Activated naive CD4-positive, alpha-beta T cell (primary cell): ENCODE data around the gene C19orf85.
"Not testable (repeated sequence)": the region's sequence is repeated elsewhere in the genome, so short reads cannot be mapped to it uniquely, and the experiment has no call there.

Source experiments
- DNase-seq, 4 experiments: peaks; one replicate each; lab custom pipeline; 2025; lab: John Stamatoyannopoulos, UW

C19orf85 gene

GRCh38 chr19:55464662-55465054 is at the start of gene C19orf85:
TSS of gene C19orf85 (minus strand) at chr19:55464751. CDS start at chr19:55464554, 197 bp downstream.
- DNase-seq: no peak

- no peak for DNase-seq
Measured at GRCh38 chr19:55508120-55508519, 43.6 kb upstream of the C19orf85 start.

GRCh38 chr19:55504981-55505380 is 40.4 kb upstream of the C19orf85 start:
- DNase-seq: no peak

- DNase-seq: no peak
Measured at GRCh38 chr19:55504252-55504603, 39.7 kb upstream of the C19orf85 start.

GRCh38 chr19:55503502-55504251 is 39.1 kb upstream of the C19orf85 start:
- DNase-seq: peak; percentile 91 to 96 (median 94)

- no peak for DNase-seq
Measured at GRCh38 chr19:55503157-55503501, 38.6 kb upstream of the C19orf85 start.

GRCh38 chr19:55502197-55502952 is 37.8 kb upstream of the C19orf85 start:
- no peak for DNase-seq

GRCh38 chr19:55500368-55500952 is 35.9 kb upstream of the C19orf85 start:
- DNase-seq: no peak

GRCh38 chr19:55498246-55498840 is 33.8 kb upstream of the C19orf85 start:
- no peak for DNase-seq

- no peak for DNase-seq
Measured at GRCh38 chr19:55497763-55498162, 33.2 kb upstream of the C19orf85 start.

- DNase-seq: not testable (repeated sequence)
Measured at GRCh38 chr19:55496820-55497219, 32.3 kb upstream of the C19orf85 start.

GRCh38 chr19:55495646-55496349 is 31.2 kb upstream of the C19orf85 start:
- DNase-seq: no peak

- no peak for DNase-seq
Measured at GRCh38 chr19:55494172-55494761, 29.7 kb upstream of the C19orf85 start.

GRCh38 chr19:55493645-55494171 is 29.2 kb upstream of the C19orf85 start:
- DNase-seq: no peak

- no peak for DNase-seq
Measured at GRCh38 chr19:55493052-55493644, 28.6 kb upstream of the C19orf85 start.

GRCh38 chr19:55492362-55492944 is 27.9 kb upstream of the C19orf85 start:
- no peak for DNase-seq

- no peak for DNase-seq
Measured at GRCh38 chr19:55491546-55492360, 27.2 kb upstream of the C19orf85 start.

GRCh38 chr19:55490478-55491432 is 26.2 kb upstream of the C19orf85 start:
- DNase-seq: no peak
